Neural crest cell (in vitro differentiated cells): ENCODE data around the gene C1orf122. TPM values are rescaled to one million over a fixed set of nuclear protein-coding genes. Genes with fewer than 3 reads are reported as not detected.

Source experiments
- DNase-seq: peaks from one replicate; pipeline ENCODE4 v3.0.0; 2021; ENCODE audit warnings: low read depth, mixed read lengths, low spot score
- H3K27ac Mint-ChIP-seq: one replicate; pipeline ENCODE4 v1.8.0; 2021; ENCODE audit warnings: mild to moderate bottlenecking, mixed read lengths; ENCODE audit not compliant: unreplicated experiment
- H3K27me3 Mint-ChIP-seq: 2 replicates; pipeline ENCODE4 v1.8.0; 2021; ENCODE audit warnings: low read depth, mild to moderate bottlenecking, mixed read lengths
- H3K36me3 Mint-ChIP-seq: 2 replicates; pipeline ENCODE4 v1.8.0; 2021; ENCODE audit warnings: low read depth, mild to moderate bottlenecking, mixed read lengths
- H3K4me1 Mint-ChIP-seq: 2 replicates; pipeline ENCODE4 v1.8.0; 2021; ENCODE audit warnings: mixed read lengths
- H3K4me3 Mint-ChIP-seq: one replicate; pipeline ENCODE4 v1.8.0; 2021; ENCODE audit warnings: mild to moderate bottlenecking, mixed read lengths
- H3K9me3 Mint-ChIP-seq: 2 replicates; pipeline ENCODE4 v1.8.0; 2021; ENCODE audit warnings: mixed read lengths
- total RNA-seq: library from RNA; stranded (reverse); gene quantifications from 2 replicates; pipeline ENCODE4 v1.2.1, GENCODE V29; 2021
- TF ChIP-seq, protein P1 (sequence below): fragments of 200-600 bp; sonication (generic); conservative IDR thresholded peaks from 2 replicates; pipeline ENCODE4 v1.5.0; 2021; ENCODE audit warnings: antibody characterized with exemption, mild to moderate bottlenecking

Gene C1orf122
- total RNA-seq, 1 donor from 2014 or later = 37.3 TPM

DNA sequence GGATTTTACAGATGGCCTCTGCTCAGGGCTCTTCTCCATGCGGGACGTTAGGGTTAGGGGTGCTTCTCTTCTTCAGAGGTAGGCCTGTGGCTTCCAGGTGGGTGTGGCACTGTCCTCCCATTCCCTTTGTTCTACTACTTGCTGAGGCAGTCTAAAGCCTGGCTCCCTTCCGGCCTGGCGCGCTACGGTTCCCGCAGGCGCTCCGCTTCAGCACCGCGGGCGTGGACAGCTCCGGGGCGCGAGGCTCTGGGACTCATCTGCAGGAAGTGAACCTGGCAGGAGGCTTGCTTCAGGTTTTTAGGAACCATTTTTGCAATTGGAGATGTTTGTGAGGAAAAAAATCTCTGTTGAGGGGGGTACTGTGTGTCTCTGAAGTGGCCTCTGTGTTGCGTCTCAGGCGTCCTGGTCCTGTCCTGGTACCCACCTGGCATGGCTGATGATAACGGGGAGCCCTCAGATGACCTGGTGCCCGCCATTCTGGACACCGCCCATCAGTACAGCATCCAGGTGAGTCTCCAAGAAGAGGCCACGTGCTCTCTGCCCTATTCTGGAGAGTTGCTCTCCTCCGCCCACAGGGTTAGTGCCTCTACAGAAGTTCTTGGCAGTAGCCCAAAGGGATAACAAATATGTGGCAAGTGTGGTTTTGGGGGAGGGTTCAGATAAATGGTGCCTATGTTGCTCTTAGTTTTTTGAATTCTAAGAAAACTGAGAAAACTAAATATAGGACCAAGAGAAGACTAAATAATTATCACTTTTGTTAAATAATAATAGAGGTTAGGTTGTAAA is 12.1 kb upstream of the C1orf122 start:
- Mint-ChIP-seq H3K27ac (no peak overlapping the region), H3K4me1 (peaks cover 14% of the 10 kb centered on the region), H3K4me3 (peak overlapping the region; percentile 91), H3K36me3 (no peaks in the 10 kb centered on the region), H3K27me3 (peaks cover 41% of the 10 kb centered on the region), H3K9me3 (no peaks in the 10 kb centered on the region)
- TF ChIP-seq, protein P1, sequence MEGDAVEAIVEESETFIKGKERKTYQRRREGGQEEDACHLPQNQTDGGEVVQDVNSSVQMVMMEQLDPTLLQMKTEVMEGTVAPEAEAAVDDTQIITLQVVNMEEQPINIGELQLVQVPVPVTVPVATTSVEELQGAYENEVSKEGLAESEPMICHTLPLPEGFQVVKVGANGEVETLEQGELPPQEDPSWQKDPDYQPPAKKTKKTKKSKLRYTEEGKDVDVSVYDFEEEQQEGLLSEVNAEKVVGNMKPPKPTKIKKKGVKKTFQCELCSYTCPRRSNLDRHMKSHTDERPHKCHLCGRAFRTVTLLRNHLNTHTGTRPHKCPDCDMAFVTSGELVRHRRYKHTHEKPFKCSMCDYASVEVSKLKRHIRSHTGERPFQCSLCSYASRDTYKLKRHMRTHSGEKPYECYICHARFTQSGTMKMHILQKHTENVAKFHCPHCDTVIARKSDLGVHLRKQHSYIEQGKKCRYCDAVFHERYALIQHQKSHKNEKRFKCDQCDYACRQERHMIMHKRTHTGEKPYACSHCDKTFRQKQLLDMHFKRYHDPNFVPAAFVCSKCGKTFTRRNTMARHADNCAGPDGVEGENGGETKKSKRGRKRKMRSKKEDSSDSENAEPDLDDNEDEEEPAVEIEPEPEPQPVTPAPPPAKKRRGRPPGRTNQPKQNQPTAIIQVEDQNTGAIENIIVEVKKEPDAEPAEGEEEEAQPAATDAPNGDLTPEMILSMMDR = no peak
- peak; percentile 68 for DNase-seq

GRCh38 chr1:37797750-37798345 is 9.7 kb upstream of the C1orf122 start:
- peaks cover 14% of the 10 kb centered on the region for H3K4me1 Mint-ChIP-seq

GRCh38 chr1:37802439-37802838 is 5.2 kb upstream of the C1orf122 start:
- H3K4me1 Mint-ChIP-seq = peaks cover 5% of the 10 kb centered on the region
- H3K27me3 Mint-ChIP-seq = no peaks in the 10 kb centered on the region
- TF ChIP-seq, protein P1 = no peak
- no peak for DNase-seq
- peak overlapping the region; percentile 47 for H3K4me3 Mint-ChIP-seq
- H3K36me3 Mint-ChIP-seq = peaks cover 14% of the 10 kb centered on the region
- H3K9me3 Mint-ChIP-seq = no peaks in the 10 kb centered on the region
- H3K27ac Mint-ChIP-seq = no peak overlapping the region

More at GRCh38 chr1:37797750-37798345, 9.7 kb upstream of the C1orf122 start:
- DNase-seq = no peak
- Mint-ChIP-seq H3K27ac (no peak overlapping the region), H3K4me3 (peak overlapping the region; percentile 27), H3K36me3 (peaks cover 7% of the 10 kb centered on the region), H3K9me3 (no peaks in the 10 kb centered on the region), H3K27me3 (peaks cover 18% of the 10 kb centered on the region)
- TF ChIP-seq, protein P1 = no peak

DNA sequence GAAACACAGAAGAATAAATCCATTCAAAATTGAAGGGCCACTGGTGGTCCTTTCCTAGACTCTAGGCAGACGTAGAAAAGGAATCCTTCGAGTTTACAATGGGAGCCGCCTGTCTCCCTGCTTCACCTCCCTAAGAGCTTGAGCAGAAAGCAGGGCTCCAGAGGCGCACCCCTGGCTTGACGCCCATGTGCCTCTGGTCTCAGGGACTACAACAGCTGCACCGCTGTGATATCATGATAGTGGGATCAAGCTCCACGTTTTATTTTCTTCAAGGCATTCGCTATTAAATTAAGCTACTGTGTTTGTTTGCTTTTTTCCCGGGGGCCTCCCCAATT is 403 bp upstream of the C1orf122 start:
- Mint-ChIP-seq H3K27me3 (no peaks in the 10 kb centered on the region), H3K4me1 (peaks cover 18% of the 10 kb centered on the region), H3K27ac (no peak overlapping the region), H3K9me3 (no peaks in the 10 kb centered on the region), H3K36me3 (peaks cover 12% of the 10 kb centered on the region), H3K4me3 (peak overlapping the region; percentile 88)
- TF ChIP-seq, protein P1 = no peak
- DNase-seq = no peak

DNA sequence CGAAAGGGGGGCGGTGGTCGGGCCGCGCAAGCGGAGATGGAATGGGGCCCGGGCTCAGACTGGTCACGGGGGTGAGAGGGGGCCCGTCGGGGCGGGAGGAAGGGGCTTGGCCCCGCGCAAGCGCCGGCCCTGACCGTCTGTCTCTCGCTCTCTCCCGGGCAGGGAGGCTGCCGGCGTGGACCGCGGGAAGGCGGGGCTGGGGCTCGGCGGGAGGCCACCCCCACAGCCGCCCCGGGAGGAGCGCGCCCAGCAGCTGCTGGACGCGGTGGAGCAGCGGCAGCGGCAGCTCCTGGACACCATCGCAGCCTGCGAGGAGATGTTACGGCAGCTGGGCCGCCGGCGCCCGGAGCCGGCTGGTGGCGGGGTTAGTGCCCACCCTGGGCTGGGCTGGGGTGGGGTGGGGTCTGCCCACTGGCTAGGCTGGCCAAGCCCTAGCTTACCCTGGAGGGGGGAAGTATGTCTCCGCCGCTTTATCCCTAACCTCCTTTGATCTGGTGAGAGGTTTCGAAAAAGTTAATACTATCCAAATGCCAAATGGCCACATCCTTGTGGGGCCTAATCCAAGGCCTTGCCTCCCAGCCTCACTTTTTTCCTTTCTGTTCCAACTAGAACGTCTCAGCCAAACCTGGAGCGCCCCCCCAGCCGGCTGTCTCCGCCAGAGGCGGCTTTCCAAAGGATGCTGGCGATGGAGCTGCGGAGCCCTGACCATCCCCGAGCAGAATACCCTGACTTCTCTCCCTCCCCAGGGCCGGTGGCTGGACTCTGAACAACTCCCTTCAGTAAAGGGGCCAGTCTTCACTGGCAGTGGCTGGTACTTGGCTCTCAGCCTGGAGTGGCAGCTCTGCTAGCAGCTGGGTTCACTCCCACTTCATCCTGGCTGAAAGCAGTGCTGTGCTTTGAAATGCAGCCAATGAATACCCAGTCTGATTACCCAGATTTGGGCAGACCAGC is 1.1 kb downstream of the C1orf122 start:
- Mint-ChIP-seq H3K9me3 (no peaks in the 10 kb centered on the region), H3K27ac (peak overlapping the region; percentile 94), H3K4me1 (peaks cover 18% of the 10 kb centered on the region), H3K27me3 (no peaks in the 10 kb centered on the region), H3K4me3 (peak overlapping the region; percentile 95), H3K36me3 (peaks cover 8% of the 10 kb centered on the region)
- TF ChIP-seq, protein P1 = no peak
- peak; percentile 61 for DNase-seq
